NCI-H1048 (cell line): ENCODE results near the gene RDH11.
"Not testable (repeated sequence)": the region's sequence is repeated elsewhere in the genome, so short reads cannot be mapped to it uniquely, and the experiment has no call there.

Experiments used
- DNase-seq: peaks from one replicate; lab custom pipeline; 2025; lab: John Stamatoyannopoulos, UW

The RDH11 gene

GRCh38 chr14:67703997-67704396 lies 8.4 kb upstream of the RDH11 start:
- no peak for DNase-seq

DNA sequence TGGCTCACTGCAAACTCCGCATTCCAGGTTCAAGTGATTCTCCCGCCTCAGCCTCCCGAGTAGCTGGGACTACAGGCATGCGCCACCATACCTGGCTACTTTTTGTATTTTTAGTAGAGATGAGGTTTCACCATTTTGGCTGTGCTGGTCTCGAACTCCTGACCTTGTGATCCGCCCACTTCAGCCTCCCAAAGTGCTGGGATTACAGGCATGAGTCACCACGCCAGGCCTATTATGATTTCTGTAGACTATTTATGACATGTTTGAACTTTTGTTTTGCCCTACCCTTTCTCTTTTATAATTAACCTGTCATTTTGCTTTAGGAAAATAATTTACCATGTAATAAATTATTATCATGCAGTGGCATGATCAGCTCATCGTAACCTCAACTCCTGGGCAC lies 5.9 kb upstream of the RDH11 start, which contains the start of gene RDH12:
Gene RDH12, plus strand, starts transcription at position 395 of the 400 bp plus-strand sequence. CDS start 20,757 bp downstream, outside the sequence.
- not testable (repeated sequence) for DNase-seq

- DNase-seq, result no peak
These were observed 2.6 kb upstream of the RDH11 start for GRCh38 chr14:67698179-67698578.

DNA sequence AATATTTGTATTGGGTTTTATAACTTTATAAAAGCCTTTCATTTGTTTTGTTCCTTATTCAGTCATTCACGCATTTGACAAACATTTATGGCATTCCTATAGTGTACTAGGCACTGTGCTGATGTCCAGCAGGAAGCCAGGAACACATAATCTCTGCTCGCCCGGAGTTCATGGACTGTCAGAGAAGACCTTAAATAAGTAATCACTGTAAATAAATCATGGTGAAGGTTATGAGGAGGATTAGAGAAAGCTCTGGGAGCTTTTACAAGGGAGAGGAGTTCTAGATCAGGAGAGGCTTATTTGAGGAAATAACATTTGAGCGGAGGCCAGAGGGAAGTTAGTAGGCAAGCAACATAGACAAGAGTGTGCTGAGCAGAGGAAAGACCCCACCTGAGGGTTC lies 1.4 kb upstream of the RDH11 start:
- no peak for DNase-seq

DNA sequence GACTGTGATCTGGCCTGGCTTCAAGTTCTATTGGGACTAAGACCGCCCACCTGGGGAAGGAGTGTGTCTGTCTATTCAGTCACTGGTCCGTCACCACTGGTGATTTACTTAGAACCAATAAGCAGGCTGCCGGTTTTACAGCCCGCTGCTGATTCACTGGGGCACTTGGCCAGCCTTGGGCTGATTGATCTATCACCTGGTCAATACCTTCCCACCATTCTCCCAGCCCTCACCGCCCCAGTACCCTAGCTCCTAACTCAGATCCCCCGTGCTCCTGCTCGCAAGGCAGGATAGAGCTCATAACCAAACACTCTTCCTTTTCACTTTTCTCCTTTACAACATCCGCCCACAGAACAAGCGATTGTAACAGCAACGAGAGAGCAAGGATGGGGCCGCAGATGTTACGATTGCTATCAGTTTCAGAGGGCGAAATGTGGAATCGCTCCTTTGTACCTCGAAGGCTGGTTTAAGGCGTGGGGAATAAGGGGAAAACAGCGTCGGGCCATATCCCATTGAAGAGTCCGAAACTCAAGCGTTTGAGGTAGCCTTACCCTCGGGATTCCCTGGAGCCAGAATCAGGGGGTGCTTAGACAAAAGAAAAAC lies 672 bp downstream of the RDH11 start:
- peak; percentile 72 for DNase-seq

- DNase-seq, result no peak
These were observed 5.6 kb downstream of the RDH11 start for GRCh38 chr14:67690011-67690410.

GRCh38 chr14:67683842-67684241 lies 11.7 kb downstream of the RDH11 start:
- DNase-seq, result no peak

GRCh38 chr14:67680941-67681340 lies 14.6 kb downstream of the RDH11 start:
- no peak for DNase-seq

DNA sequence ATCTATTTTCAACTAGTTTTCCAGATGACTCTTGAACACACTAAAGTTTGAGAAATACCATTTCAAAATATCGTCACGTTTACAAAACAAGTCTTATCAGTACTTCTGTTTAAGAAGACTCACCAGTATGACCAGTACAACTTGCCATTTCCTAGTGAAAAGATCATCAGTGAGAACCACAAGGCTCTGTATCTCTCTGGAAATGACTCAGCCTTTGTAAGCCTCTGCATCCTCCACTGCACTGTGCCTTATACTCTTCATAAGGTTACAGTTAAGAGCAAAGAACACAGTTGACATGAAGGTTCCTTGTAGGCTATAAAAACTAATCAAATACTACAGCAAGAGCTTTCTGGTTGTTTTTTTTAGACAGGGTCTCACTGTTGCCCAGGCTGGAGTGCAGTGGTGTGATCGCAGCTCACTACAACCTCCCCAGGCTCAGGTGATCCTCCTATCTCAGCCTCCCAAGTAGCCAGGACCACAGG lies 15.4 kb downstream of the RDH11 start:
- no peak for DNase-seq

- no peak for DNase-seq
These were observed 16.6 kb downstream of the RDH11 start for GRCh38 chr14:67679006-67679405.

DNA sequence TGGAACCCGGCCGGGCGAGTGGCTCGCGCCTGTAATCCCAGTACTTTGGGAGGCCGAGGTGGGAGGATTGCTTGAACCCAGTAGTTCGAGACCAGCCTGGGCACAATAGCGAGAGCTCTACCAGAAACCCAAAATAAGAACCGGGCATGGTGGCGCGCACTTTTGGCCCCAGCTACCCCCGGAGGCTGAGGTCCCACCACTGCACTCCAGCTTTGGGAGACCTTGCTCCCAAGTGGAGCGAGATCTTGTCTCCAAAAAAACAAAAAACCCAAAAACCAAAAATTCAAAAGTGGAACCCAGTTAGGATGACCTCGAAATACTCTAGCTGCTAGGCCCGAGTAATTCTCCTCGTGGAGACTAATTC lies 20.4 kb downstream of the RDH11 start:
- DNase-seq, result no peak

DNA sequence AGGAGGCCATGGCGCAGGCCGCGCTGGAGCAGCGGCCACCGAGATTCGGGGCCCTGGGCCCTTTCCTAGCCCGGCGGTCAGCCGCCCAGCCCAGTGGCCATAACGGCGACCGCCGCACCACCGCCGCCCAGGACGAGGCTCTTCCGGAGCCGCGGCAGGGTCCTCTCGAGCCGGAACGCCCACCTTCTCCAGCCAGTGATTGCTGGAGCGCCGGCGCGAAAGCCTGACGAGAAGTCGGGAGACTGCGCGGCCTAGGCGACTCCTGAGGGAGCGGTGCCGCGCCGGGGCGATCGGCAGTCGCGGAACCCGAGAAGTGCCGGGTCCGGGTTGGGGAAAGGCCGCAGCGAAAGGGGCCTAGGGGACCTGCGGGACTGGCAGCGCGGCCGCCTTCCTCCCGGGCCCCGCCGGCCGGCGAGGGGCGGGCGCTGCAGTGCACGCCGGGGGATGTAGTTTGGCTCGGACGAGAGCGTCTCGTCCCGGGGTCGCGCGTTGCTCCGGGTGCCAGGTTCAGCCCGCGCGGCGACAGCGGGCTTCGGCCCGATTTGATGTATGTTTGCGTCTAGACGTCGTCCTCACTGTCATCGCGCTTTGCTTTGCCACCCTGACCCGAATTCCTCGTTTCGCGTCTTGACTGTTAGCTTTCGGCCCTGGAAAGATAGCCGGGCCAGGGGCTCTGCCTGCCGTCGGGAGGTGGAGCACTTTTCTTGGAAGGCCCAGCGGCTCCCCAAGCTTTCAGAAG lies 20.9 kb downstream of the RDH11 start, which contains the start of gene VTI1B:
Gene VTI1B, minus strand, starts transcription at position 153 of the 739 bp plus-strand sequence. Its CDS starts 143 bp downstream, at position 10.
- peak; percentile 66 for DNase-seq

- peak; percentile 25 for DNase-seq
These were observed 21.5 kb downstream of the RDH11 start for GRCh38 chr14:67674139-67674479.

DNA sequence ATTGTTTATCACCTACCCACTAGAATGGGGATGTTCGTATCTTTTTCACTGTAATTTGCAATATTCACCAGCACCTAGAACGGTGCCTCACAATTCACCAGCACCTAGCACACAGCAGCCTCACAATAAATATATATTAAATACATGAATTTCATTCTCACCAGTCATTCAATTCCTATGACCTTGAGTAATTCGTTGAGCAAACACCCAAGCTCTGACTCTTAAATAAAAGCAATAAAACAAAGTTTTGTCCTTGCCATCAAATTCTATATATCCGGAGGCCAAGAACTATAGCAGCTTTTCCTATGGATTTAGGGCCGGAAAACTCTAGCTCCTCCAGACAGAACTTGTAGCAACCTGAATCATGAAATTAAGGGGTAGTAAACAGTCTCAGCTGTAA lies 22.1 kb downstream of the RDH11 start:
- no peak for DNase-seq

- DNase-seq, result peak; percentile 57
These were observed 27.0 kb downstream of the RDH11 start for GRCh38 chr14:67668559-67668958.

GRCh38 chr14:67666750-67667449 lies 28.7 kb downstream of the RDH11 start:
- DNase-seq, result no peak

- no peak for DNase-seq
These were observed 29.7 kb downstream of the RDH11 start for GRCh38 chr14:67665868-67666267.

- no peak for DNase-seq
These were observed 31.9 kb downstream of the RDH11 start for GRCh38 chr14:67663633-67664032.

DNA sequence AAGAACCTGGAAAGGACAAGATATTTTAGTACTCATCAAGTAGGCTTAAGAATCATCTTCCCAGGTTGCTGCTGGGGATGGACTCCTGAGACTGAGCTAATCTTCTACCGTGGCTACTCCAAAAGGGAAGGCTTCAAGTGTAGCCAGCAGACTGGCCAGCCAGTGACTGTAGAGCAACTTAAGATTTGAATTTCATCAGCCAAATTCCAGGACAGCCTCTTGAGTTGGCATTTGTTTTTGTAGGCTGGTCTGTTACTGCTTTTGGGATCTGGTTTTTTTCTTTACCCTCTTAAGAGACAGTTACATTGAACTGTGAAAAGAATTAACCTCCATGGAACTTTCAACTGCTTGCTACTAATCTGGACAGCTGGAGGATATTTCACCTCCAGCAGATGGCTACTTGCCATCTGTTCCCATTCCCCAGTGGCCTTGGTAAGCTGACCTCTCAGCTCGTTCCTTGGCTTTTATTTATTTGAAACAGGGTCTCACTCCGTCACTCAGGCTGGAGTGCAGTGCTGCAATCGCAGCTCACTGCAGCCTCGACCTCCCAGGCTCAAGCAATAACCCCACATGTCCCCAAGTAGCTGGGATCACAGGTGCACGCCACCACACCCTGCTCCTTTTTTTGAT lies 41.8 kb downstream of the RDH11 start:
- DNase-seq, result no peak

GRCh38 chr14:67652189-67652588 lies 43.4 kb downstream of the RDH11 start:
- no peak for DNase-seq

- no peak for DNase-seq
These were observed 44.9 kb downstream of the RDH11 start for GRCh38 chr14:67650694-67651093.

GRCh38 chr14:67650151-67650550 lies 45.4 kb downstream of the RDH11 start:
- no peak for DNase-seq

GRCh38 chr14:67646131-67646530 lies 49.4 kb downstream of the RDH11 start:
- no peak for DNase-seq
